Vagina (tissue), 2 donors: ENCODE data around the gene PPCDC.

Experiments
- CTCF ChIP-seq, 3 experiments: fragments of 450-650 bp in 2 of 3; fragments of 200-600 bp in 1 of 3; sonication (generic) in 1 of 3; IDR thresholded peaks; one replicate each; pipeline ENCODE4 v1.5.1; 2017 to 2019; ENCODE audit warnings: antibody characterized with exemption in 3 of 3, mild to moderate bottlenecking in 2 of 3, moderate library complexity in 2 of 3
- POLR2A ChIP-seq, 2 donors: fragments of 450-650 bp; IDR thresholded peaks; one replicate each; pipeline ENCODE4 v1.6.1; 2017; ENCODE audit warnings: antibody characterized with exemption in 2 of 2, mild to moderate bottlenecking in 2 of 2, moderate library complexity in 2 of 2

GRCh38 chr15:75045332-75046015, 22.1 kb downstream of the PPCDC start:
- TF ChIP-seq POLR2A (IDR thresholded peaks at IDR 0.05) (no peak), CTCF (IDR thresholded peaks at IDR 0.05) (no peak)
